GM21360 (cell line): ENCODE results near the gene HECTD3.
"Not testable (repeated sequence)": the region's sequence is repeated elsewhere in the genome, so short reads cannot be mapped to it uniquely, and the experiment has no call there.

Experiments used
- ATAC-seq: cut with Tn5 transposase; IDR thresholded peaks from one replicate; pipeline ENCODE4 v1.9.1; 2021; ENCODE audit warnings: mild to moderate bottlenecking, moderate library complexity; ENCODE audit not compliant: unreplicated experiment

HECTD3 gene

GRCh38 chr1:44994309-44994898 is 16.7 kb downstream of the HECTD3 start:
- ATAC-seq, result no peak

- no peak for ATAC-seq
These were observed 22.5 kb downstream of the HECTD3 start for GRCh38 chr1:44988531-44989156.

GRCh38 chr1:44985747-44986359 is 25.3 kb downstream of the HECTD3 start:
- no peak for ATAC-seq

GRCh38 chr1:44977372-44977771 is 33.8 kb downstream of the HECTD3 start:
- ATAC-seq, result not testable (repeated sequence)

GRCh38 chr1:44976252-44976651 is 34.9 kb downstream of the HECTD3 start:
- ATAC-seq, result no peak

- no peak for ATAC-seq
These were observed 37.5 kb downstream of the HECTD3 start for GRCh38 chr1:44973645-44974044.

GRCh38 chr1:44970317-44970716 is 40.8 kb downstream of the HECTD3 start:
- ATAC-seq, result no peak

- no peak for ATAC-seq
These were observed 46.7 kb downstream of the HECTD3 start for GRCh38 chr1:44964396-44964795.

- no peak for ATAC-seq
These were observed 48.4 kb downstream of the HECTD3 start for GRCh38 chr1:44962729-44963128.

GRCh38 chr1:44962022-44962421 is 49.1 kb downstream of the HECTD3 start:
- not testable (repeated sequence) for ATAC-seq

- not testable (repeated sequence) for ATAC-seq
These were observed 53.6 kb downstream of the HECTD3 start for GRCh38 chr1:44957566-44957965.

- ATAC-seq, result not testable (repeated sequence)
These were observed 55.0 kb downstream of the HECTD3 start for GRCh38 chr1:44956077-44956476.
